SHP77 treated with DMSO at 0.1 percent for 48 hours (cell line): ENCODE data around the gene GON7.
"Not testable (repeated sequence)": the region's sequence is repeated elsewhere in the genome, so short reads cannot be mapped to it uniquely, and the experiment has no call there.

Experiments
- DNase-seq: peaks from one replicate; lab custom pipeline; 2025; lab: John Stamatoyannopoulos, UW

GON7 gene, protein sequence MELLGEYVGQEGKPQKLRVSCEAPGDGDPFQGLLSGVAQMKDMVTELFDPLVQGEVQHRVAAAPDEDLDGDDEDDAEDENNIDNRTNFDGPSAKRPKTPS

DNA sequence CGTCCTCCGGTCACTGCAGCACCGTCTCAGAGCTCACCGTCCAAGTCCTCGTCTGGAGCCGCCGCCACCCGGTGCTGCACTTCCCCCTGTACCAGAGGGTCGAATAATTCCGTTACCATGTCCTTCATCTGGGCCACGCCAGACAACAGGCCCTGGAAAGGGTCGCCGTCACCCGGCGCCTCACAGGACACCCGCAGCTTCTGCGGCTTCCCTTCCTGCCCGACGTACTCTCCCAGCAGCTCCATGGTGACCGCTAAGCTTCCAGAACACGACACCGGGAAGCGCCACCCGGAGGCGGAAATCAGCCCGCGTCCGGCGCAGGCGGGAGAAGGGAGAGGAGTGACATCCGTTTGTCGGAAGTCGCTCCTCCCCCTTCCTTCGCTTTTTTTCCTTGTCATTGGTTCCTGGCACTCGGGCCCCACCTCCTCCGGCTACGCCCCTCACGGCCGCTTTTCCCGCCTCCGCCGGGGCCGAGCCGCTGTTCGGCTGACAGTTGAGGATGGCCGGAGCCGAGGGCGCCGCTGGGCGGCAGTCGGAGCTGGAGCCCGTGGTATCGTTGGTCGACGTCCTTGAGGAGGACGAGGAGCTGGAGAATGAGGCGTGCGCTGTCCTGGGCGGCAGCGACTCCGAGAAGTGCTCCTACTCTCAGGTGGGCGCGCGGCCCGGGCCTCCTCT, at the start of gene GON7, which contains the start of gene UBR7:
Gene GON7, minus strand, starts transcription at position 273 of the 675 bp plus-strand sequence. Its CDS starts 28 bp downstream, at position 245.
Gene UBR7, plus strand, starts transcription at position 464 of the 675 bp plus-strand sequence. Its CDS starts 36 bp downstream, at position 500.
- DNase-seq = peak; percentile 94

DNA sequence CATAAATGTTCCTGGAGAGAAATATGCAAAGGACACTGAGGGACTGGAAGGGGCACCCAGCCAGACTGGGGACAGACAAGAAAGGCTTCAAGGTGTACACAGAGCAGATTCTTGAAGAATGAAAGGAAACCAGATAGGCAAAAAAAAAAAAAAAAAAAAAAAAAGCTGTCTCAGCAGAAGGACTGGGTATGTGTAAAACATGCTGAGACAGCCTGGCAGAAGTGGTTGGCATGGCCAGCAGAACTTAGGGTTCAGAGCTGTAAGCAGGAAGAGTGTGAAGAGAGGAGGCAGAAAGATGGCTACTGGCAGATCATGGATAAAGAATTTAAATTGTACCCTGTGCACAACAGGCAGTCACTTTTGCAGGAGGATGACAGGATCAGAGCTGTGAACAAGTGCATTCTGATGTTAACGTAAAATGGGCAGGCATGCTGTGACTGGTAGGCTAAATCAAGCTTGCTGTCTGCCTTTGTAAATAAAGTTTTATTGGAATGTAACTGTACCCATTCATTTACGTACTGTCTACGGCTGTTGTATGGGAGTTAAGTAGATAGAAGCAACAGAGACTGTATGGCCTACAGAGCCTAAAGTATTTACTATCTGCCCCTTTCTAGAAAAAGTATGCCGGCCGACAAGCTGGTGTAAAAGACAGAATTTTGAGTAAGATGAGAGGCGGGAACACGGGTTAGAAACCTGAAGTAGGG, 42.4 kb upstream of the GON7 start:
- DNase-seq = no peak

DNA sequence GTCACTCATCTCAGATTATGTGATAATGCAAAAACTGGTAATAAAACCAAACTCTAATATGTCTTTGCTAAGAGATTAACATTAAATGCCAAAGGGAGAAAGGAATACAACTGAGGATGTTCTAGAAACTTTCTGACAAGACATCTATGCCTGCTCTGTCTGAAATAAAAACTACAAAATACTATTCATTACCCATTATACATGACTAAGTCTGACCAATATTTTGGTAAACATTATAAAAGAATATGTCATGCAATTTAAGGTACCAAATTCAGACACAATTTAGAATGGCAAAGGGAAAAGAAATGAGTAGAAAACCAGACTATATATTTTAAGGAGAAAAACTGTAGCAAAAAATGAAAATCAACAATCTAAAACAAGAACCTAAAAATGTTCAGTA, 39.7 kb upstream of the GON7 start:
- no peak for DNase-seq

DNA sequence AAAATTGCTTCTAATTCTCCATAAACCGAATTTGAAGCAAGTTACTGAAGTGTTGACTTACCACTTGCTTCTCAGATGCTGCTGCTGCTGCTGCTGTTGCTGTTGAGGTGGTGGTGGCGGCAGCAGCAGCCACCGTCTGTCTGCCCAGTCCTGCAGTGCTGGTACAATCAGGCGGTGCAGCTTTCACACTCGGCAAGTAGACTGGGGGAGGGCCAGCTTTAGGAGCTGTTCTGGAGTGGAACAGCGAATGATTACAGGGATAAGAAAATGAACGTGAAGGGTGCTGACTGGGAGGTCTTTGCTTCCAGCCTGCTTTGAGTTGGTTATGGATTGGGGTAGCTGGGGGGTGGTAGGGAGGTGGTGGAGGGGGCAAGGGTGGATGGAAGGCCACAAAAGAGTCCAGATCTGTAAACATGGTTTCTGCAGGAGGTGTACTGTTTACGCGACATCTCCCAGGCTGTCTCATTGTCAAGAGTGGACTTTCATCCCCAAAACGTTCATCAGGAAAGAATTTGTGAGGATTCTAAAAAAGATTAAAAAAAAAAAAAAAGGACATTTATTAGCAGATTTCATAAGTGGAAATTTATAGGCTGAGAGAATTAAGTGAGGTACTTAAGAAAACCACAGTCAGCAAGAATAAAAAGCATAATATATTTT, 39.0 kb upstream of the GON7 start:
- DNase-seq = no peak

DNA sequence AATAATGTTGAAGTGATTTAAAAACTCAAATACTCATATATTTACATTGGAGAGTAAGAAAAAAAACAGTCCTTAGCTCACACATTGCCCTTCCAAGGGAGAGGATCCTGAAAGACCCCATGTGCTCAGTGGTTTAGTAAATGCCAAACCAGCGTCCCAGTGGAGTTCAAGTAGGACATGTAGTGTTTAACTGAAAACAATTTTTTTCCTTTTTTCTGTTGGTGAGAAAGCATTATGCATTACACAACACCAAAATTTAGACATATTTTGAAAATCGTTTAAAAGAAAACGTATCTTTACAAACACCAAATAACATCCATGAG, 33.8 kb upstream of the GON7 start:
- DNase-seq = no peak

DNA sequence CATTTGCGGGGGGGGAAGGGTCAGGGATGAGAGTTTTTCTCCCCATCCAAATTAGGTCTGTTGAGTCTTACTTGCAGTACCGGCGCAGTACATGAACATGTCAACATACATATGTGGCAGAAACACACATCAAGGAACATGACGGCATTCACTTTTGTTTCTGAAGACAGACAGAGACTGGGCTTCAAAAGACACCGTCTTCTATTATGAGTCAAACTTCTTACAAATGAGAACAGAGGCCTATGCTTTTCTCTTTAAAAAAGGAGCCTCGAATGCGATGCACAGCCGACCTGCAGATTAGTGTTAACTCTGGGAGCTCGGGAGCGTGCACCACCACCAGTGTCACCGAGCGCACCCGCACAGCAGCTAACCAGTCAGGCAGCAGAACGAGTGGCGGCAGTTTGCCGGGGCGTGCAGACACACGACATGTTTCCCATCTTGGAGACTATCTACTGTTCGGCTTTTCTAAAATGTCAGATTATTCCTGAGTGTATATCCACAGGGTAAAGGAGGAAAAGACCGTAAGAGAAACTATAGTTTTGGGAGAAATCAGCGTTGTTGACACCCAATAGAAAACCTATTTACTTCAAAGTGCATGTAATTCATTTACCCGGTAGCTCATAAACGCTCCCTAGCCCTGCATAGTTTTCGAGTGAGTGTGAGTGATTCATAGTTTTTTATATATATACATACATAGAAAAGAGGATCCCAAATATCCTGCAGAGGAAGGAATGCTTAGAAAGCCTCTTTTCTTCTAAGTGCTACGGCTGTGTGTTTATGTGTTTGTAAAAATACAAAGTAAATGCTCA, 33.2 kb upstream of the GON7 start:
- no peak for DNase-seq

DNA sequence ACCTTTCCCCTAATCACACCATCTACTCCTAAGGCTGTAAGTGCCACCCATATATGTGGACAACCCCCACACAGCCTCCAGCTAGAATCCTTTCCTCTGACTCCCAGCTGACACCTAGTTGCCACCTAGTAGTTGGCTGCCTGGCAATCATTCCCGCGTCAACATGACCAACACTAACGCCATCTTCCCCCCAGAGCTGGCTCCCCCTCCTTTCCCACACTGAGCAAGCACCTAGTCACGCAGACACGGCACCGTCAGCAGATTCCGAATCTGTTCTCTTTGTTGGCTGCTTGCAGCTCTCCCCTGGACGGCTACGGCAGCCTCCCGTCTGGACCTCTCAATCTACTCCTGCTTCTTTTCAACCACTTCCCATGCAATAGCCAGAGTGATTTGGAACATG, 27.9 kb upstream of the GON7 start:
- no peak for DNase-seq

DNA sequence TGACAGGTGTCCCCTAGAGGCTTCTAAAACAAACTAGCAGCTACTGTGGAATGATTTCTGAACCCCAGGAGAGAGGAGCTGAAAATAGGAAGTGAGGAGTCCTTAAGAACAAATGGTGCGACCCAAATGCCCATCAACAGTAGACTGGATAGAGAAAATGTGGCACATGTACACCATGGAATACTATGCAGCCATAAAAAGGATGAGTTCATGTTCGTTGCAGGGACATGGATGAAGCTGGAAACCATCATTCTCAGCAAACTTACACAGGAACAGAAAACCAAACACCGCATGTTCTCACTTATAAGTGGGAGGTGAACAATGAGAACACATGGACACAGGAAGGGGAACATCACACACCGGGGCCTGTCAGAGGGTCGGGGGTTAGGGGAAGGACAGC, 26.2 kb upstream of the GON7 start:
- not testable (repeated sequence) for DNase-seq

DNA sequence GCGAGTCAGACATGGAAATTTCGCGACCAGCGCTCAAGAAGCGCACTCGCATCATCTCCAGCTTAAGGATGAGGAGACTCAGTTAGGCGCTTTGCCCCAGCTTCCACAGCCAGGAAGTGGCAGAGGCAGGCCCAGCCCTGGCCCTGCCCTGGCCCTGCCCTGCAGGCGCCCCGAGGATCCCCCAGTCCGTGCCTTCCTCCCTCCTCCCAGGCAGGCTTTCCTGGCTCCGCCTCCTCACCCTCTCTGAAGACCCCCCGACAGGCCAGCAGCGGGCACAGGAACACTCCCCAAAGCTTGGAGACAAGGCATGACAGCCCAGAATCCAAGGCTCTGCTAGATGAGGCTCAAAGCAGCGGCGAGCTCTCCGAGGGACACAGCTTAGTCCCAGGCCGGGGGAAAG, 25.3 kb upstream of the GON7 start:
- no peak for DNase-seq

DNA sequence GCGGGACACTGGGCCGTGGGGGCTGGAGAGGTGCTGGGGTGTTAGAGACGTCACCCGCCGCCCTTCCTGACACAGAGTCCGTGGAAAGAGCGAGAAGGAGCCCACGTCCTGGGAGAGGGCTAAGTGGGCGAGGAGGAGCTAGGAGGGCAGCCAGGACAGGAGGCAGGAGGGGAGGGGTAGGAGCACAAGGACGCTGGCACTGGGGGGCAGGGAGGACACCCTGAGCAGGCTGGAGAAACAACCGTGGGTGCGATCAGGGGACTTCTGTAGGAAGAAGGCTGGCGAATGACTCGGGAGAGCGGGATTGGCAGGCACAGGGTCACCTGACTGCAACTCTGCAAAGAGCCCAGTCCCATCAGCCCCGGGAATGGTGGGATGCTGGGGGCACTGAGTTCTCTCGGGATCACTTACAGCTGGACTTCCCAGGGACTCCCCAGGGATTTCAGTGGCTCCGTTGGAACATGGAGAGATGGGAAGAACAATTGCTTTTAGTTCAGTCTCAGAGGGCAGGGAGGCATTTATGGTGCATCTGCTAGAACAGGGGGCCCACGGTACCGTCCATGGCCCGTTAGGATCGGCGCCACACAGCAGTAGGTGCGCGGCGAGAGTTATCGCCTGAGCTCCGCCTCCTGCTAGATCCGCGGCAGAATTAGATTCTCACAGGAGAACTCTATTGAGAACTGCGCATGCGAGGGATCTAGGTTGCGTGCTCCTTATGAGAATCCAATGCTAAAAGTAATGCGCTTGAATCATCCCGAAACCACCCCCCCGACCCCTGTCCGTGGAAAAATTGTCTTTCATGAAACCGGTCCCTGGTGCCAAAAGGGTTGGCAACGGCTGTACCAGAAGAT, 24.5 kb upstream of the GON7 start:
- no peak for DNase-seq

DNA sequence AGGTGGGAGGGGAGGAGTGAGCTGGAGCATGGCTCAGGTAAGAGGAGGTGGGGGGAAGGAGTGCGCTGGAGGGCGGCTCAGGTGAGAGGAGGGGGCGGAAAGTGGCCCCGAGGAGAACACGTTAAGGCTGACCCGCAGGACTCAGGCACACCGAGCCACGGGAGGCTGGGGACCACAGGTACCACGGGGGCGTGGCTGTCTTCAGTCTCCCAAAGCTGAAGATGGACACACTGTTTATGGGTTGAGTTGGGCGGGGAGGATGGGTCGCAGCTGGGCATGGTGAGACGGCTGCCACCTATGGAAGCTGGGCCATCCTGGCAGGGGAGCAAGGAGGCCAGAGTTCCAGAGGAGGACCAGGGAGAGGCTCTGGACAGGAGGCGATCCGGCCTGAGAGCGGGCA, 23.7 kb upstream of the GON7 start:
- no peak for DNase-seq

DNA sequence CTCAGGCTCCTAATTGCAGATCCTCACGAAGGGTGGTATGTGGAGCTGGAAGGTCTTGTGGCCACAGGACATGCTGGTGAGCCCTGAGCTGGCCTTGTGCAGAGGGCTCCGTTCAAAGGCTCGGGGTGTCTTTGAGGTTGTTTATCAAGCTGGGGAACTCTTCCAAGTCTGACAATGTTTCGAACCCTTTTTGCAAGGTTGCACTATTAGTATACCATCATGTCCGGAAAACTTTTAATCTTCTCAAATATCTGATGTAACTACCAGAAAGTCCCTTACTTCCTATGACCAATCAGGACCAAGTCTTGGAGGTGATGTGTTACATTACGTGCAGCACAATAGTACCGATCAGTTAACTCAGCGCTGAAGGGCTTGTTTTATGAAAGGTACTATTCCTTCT, 21.7 kb upstream of the GON7 start:
- DNase-seq = no peak

DNA sequence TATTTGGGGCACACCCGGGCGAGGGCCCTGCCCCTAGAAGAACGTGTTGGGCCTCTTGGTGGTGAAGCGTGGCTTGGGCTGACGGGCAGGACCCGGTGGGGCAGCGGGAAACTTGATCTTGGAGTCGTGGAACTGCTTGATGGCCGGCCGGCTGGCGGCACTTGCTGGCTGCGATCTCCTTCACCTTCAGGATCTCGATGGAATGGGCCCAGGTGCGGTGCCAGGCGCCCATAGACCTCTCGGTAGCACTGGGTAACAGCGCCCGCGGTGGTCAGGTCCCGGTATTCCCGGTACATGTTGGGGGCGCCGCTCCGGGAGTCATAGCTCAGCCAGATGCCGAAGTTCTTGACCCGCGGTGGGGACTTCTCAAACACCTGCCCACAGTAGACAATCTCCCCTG, 16.7 kb upstream of the GON7 start:
- no peak for DNase-seq

DNA sequence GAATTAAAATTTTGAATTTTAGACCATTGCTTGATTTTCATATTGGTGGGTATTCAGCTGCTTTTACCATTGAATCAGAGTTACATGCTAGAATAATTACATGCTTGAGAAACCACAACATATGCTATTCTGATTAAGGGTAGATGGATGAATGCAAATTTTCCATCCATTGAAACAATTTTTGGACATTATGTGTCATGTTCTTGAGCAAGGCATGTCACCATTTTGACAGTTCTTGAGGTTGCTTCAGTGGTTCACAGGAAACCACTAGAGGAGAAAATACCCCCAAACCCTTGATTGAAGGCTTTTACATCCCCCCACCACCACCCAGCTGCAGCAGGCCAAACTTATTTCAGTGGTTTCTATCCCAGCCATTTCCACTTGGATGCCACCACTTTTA, 13.6 kb upstream of the GON7 start:
- DNase-seq = no peak

DNA sequence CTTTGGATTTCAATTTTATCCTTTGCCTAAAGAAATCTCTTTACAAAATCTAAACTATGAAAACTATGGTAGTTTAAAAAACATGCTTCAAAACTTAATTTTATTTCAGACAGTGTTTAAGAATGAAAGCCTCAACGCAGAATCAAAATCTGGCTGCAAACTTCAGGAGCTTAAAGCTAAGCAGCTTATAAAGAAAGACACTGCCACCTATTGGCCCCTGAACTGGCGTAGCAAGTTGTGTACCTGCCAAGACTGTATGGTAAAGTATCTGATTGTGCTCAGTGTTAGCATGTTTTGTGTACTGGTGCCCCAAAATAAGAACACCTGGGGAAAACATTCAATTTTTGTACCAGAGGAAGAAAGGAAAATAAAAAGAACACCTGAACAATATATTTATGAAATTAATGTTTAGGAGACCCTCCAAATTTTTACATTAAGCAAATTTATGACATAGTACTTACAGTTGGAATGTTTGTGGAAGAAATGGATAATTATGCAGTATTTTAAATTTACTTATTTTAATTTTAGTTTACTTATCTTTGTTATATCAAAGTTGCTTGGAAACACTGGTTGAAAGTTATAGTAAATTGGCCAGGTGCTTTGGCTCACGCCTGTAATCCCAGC, 12.3 kb upstream of the GON7 start:
- DNase-seq = peak; percentile 18

DNA sequence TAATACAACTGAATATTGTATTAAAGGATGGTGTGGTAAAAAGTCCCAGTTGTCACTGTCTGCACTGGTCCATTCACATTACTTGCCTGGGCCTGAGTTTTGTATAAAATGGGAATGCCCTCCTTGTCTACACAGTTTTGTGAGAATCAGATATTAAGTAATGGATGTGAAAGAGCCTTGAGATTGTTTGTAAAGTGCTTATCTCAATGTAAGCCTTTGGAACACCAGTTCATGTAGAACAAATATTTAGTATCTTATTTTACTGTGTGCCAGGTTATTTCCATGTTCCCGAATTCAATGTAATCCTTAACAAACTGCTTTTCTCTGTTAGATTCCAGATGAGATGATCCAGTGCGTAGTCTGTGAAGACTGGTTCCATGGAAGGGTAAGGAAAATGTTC, 7.7 kb upstream of the GON7 start:
- DNase-seq = no peak

DNA sequence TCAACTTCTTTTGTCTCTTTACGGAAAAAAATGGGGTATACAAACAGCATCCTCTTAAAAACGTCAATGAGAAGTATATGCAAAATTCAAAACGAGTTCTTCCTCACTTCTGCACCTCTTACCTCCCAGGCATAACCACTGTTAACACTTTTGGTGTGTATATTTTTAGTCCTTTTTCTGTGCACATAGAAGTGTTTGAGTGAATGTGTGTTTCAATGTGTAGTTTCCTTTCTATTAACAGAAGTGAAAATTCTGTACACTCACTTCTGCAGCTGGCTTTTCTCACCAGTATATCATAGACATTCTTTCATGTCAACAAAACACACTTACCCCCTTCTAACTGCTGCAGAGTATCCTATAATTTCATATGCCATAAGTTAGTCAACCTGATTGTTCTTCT, 5.6 kb upstream of the GON7 start:
- no peak for DNase-seq

DNA sequence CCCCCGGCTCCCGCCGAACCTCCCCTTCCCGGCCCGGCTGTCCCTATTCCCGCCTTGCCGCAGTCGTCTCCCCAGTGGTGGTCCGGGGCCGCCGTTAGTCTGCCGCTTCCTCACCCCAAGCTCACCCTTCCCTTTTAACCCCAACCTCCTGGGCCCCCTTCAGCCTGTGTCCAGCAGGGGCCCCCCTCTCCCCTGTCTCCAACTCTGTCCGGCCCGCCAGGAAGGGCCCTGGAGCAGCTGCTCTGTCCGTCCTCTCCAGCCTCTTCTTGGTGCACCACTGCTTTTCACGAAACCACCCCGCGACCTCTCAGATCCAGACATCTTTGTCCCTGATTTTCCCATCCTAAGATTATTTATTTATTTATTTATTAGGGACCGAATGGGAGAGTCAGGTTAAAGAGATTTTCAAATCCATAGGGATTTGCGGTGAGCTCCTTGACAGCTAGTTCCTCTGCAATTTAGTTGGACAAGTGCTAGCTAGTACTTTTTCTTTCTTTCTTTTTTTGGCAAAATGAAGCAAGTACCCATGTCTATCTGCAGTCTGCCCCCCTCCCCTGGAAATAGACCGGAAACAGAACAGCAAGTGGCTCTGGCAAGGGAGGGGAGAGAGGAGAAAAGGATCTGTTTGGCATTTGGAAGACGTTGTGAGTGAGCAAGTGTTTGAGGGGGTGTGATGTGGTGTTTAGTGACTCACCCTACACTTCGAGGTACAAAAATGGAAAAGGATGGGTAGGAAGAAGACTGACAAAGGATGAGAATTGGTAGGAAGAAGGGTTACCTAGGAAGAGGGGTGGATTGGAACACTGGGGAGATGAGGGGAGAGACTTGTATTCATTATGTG, 823 bp upstream of the GON7 start:
- peak; percentile 21 for DNase-seq

DNA sequence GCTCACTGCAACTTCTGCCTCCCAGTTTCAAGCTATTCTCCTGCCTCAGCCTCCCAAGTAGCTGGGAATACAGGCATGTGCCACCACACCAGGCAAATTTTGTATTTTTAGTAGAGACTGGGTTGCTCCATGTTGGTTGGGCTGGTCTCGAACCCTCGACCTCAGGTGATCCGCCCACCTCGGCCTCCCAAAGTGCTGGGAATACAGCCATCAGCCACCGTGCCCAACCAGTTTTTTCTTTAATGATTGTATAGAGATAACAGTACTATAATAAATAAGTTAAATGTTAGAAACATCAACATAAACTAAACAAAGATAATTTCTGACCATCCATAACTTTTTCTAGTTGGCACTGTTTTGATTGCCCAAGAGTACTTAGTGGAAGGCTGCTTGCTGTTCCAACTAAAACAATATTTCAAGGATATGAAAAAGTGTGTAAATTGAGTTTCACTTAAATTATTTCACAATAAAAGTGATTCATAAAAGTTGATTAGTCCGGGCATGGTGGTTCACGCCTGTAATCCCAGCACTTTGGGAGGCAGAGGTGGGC, 5.6 kb downstream of the GON7 start:
- DNase-seq = no peak

DNA sequence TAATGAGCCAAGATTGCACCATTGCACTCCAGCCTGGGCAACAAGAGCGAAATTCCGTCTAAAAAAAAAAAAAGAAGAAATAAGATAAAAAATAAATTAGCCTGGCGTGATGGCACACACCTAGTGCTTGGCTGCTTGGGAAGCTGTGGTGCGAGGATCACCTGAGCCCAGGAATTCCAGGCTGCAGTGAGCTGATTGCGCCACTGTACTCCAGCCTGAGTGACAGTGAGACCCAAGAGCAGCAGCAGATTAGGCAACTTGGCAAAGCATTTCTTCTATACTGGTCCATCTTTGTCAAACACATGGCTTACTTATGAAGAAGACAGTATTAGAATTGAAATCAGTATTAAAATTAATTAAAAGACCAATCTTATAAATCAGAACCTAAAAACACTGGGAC, 6.3 kb downstream of the GON7 start:
- no peak for DNase-seq
